AG04449 (cell line): Measurements from ENCODE around the gene SRSF7.
"Not testable (repeated sequence)": the region's sequence is repeated elsewhere in the genome, so short reads cannot be mapped to it uniquely, and the experiment has no call there.

Experiments used
- CTCF ChIA-PET: fragments of 350-600 bp; formaldehyde crosslinking; extraction: SDS; loops from one replicate; lab custom pipeline; 2021; ENCODE audit warnings: antibody characterized with exemption; lab: Yijun Ruan, JAX
- POLR2A ChIA-PET: fragments of 400-600, 350-600 bp; formaldehyde crosslinking; extraction: SDS; loops from one replicate; lab custom pipeline; 2020; ENCODE audit warnings: antibody characterized with exemption, inconsistent platforms; lab: Yijun Ruan, JAX
- DNase-seq: peaks from one replicate; pipeline ENCODE4 v3.0.0-alpha.2; 2010; ENCODE audit warnings: low read depth, low spot score
- H3K4me3 ChIP-seq: 2 replicates; pipeline ENCODE4 v1.5.1; 2011; ENCODE audit warnings: low read depth, mild to moderate bottlenecking, control low read depth, low read length
- TF ChIP-seq, protein P1 (sequence below): IDR thresholded peaks from one replicate; pipeline ENCODE4 v1.5.1; 2011; ENCODE audit warnings: mild to moderate bottlenecking, moderate library complexity, low read length, control low read depth, inconsistent platforms; ENCODE audit not compliant: insufficient read depth; ENCODE audit errors: missing control alignments

SRSF7 gene

DNA sequence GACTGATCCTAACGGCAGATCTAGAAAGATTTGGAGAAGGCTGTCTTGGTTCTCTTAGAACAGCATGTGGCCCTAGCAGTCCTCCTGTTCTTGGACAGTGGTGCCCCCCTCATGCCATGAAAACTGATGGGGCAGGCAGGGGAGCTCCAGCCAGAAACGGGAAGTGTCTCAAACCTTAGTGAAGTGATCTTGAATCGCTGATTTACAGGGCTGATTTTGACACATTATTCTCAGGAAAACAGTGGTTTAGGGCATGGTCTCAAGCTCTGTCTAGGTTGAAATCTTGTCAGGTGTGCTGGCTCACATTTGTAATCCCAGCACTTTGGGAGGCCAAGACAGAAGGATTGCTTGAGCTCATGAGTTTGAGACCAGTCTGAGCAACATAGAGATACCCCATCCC lies 37.8 kb downstream of the SRSF7 start:
- TF ChIP-seq, protein P1, sequence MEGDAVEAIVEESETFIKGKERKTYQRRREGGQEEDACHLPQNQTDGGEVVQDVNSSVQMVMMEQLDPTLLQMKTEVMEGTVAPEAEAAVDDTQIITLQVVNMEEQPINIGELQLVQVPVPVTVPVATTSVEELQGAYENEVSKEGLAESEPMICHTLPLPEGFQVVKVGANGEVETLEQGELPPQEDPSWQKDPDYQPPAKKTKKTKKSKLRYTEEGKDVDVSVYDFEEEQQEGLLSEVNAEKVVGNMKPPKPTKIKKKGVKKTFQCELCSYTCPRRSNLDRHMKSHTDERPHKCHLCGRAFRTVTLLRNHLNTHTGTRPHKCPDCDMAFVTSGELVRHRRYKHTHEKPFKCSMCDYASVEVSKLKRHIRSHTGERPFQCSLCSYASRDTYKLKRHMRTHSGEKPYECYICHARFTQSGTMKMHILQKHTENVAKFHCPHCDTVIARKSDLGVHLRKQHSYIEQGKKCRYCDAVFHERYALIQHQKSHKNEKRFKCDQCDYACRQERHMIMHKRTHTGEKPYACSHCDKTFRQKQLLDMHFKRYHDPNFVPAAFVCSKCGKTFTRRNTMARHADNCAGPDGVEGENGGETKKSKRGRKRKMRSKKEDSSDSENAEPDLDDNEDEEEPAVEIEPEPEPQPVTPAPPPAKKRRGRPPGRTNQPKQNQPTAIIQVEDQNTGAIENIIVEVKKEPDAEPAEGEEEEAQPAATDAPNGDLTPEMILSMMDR: no peak
- no peak overlapping the region for H3K4me3 ChIP-seq
- POLR2A ChIA-PET: no interaction called here
- DNase-seq: no peak
- CTCF ChIA-PET: interaction anchor here (0.8 to 1.5 kb wide), 3 partner anchors 9 to 132 kb away, joined by 3 to 7 read pairs (median 3); no protein-coding TSS in a partner anchor

DNA sequence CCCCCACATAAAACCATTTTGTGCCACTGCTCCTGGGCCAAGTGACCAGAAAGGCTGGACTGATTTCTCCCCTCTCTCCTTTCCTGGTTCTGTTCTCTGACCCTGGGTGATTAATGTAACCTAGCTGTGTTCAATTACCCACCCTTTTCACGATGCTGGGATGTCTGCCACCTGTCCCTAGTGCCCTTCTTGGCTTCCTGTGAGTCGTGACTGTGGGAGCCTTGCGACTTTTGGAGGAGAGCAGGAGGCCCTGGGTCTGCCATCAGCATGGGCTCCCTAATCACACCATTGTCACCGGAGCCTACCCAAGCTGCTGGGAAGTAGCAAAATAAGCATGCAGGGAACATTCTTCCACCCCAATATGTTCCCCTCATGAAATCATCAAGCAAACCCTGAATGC lies 38.3 kb downstream of the SRSF7 start:
- TF ChIP-seq, protein P1: no peak
- DNase-seq: no peak
- ChIA-PET POLR2A (no interaction called here), CTCF (no interaction called here)
- H3K4me3 ChIP-seq: no peak overlapping the region

DNA sequence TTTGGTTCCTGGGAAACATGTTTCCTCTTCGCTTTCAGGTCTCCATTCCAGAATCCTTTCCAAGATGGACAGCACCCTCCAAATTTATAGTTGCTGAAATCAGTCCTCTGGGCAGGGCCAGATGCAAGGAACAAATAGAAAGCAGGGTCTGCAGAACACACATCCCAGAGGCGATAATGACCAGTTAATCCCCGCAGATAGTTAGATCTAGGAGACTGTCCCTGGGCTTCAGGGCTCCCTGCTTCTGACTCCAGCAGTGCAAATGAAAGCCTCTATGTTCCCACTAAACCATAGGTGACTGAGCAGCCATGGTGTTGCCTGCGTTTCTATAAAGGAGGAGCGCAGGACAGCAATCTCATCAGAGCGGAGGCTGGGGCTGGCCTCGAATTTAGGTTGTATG lies 38.7 kb downstream of the SRSF7 start:
- TF ChIP-seq, protein P1: no peak
- POLR2A ChIA-PET: no interaction called here
- CTCF ChIA-PET: no interaction called here
- H3K4me3 ChIP-seq: no peak overlapping the region
- DNase-seq: no peak

DNA sequence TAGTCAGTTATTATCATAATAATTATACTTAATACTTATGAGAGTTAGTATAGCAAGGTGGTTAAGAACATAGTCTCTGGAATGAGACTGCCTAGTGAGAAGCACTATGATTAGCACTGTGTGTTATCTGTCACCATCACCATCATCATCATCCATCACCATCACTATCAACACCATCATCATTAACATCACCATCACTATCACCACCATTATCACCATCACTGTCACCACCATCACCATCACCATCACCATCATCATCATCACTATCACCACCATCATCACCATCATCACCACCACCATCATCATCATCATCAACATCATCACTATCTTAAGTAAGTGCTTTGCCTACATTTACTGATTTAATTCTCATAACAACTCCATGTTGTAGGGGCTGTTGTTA lies 39.6 kb downstream of the SRSF7 start:
- no peak for DNase-seq
- CTCF ChIA-PET: no interaction called here
- H3K4me3 ChIP-seq: no peak overlapping the region
- POLR2A ChIA-PET: no interaction called here
- TF ChIP-seq, protein P1: no peak

DNA sequence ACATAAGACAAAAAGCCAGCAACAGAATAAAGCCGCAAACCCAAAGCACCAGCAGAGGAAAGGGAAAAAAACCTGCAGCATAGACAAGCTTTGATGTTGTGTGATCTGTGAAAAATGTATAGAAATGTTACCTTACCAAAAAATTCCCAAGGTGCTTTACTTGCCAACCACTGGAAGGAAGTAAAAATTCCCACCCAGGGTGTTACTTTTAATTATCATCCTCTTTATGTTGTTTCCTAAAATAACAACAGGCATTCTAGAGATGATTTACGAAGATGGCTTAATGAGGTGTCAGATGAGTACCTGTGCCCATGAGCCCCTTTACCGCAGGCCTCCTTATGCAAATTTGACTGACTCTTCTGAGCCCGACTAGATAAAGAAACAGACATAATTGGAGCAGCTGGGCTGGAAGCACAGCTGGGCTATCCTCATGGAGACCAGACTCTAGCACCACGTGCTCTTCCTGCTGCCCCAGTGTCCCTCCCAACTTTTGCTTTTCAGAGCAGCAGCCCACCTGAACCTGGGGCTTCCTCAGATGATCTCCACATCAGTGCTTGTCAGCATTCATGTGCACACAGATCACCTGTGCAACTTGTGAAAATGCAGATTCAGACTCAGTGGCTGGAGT lies 41.5 kb downstream of the SRSF7 start:
- TF ChIP-seq, protein P1: no peak
- DNase-seq: no peak
- ChIA-PET CTCF (interaction anchor here (2.0 kb wide), 1 partner anchor 129 kb away, joined by 8 read pairs; no protein-coding TSS in a partner anchor), POLR2A (no interaction called here)
- H3K4me3 ChIP-seq: no peak overlapping the region

DNA sequence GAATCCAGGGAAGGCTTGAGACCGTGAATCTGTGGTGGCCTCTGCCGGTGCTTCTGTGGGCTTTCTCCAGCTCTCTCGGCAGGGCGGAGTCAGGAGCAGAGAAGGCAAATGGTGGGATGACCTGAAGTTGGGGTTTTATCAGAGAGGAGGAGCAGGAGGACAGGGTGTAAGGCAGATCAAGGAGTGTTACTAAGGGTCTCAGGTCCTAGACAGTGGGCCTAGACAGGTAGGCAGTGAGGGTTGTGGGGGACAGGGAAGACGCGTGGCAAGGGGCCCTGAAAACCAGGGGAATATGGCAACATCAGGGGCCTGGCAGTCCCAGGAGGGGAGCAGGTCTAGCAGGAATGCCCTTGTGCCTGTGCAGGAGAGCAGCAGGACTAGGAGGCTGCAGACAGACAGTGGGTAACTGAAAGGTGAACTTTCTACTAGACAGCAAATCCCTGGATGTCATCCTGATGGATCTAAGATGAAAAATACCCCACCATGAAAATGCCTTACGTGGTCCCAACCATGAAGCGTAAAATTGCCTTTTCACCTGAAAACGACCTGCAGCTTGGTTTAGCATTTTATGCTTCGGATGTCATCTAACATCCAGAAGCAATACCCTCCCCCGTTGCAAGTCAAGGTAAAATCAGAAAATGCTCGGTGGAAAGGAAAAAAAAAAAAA lies 42.1 kb downstream of the SRSF7 start:
- DNase-seq: no peak
- H3K4me3 ChIP-seq: no peak overlapping the region
- POLR2A ChIA-PET: no interaction called here
- CTCF ChIA-PET: interaction anchor here (0.8 to 2.0 kb wide), 2 partner anchors 104 to 128 kb away, joined by 3 to 8 read pairs; no protein-coding TSS in a partner anchor
- TF ChIP-seq, protein P1: no peak

DNA sequence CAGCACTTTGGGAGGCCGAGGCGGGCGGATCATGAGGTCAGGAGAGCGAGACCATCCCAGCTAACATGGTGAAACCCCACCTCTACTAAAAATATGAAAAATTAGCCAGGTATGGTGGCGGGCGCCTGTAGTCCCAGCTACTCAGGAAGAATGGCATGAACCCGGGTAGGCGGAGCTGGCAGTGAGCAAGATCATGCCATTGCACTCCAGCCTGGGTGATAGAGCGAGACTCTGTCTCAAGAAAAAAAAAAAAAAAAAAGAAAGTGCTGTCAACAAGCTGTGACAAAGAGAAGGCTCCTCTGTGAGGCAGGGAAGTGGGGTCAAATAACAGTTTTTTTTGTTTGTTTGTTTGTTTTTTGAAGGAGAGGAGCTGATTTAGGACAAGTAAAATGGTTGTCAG lies 42.7 kb downstream of the SRSF7 start:
- CTCF ChIA-PET: interaction anchor here (0.8 to 2.0 kb wide), 2 partner anchors 104 to 127 kb away, joined by 3 to 8 read pairs; no protein-coding TSS in a partner anchor
- POLR2A ChIA-PET, H3K4me3 ChIP-seq, DNase-seq: not testable (repeated sequence)
